Retina (tissue), 1 donor: ENCODE measurements around the gene AGAP2.
"Not testable (repeated sequence)": the region's sequence is repeated elsewhere in the genome, so short reads cannot be mapped to it uniquely, and the experiment has no call there.

ENCODE experiments used
- DNase-seq: peaks from one replicate; pipeline ENCODE4 v3.0.0-alpha.2; 2016

Gene AGAP2

GRCh38 chr12:57692500-57692899, 46.0 kb downstream of the AGAP2 start:
- no peak for DNase-seq

GRCh38 chr12:57688931-57689330, 49.6 kb downstream of the AGAP2 start:
- no peak for DNase-seq

- no peak for DNase-seq
These were observed 50.7 kb downstream of the AGAP2 start for GRCh38 chr12:57687862-57688261.

- no peak for DNase-seq
These were observed 58.8 kb downstream of the AGAP2 start for GRCh38 chr12:57679697-57680096.

- not testable (repeated sequence) for DNase-seq
These were observed 60.6 kb downstream of the AGAP2 start for GRCh38 chr12:57677947-57678346.

GRCh38 chr12:57674691-57675090, 63.9 kb downstream of the AGAP2 start:
- DNase-seq: no peak
